Heart left ventricle (tissue), 13 donors: ENCODE results near the gene HOXB3.

Source experiments
- POLR2A ChIP-seq, 2 donors: fragments of 450-650 bp; IDR thresholded peaks; one replicate each; pipeline ENCODE4 v1.6.1; 2017; ENCODE audit warnings: antibody characterized with exemption in 2 of 2, mild to moderate bottlenecking in 2 of 2, moderate library complexity in 2 of 2
- TF ChIP-seq, protein P1 (sequence below), 12 donors: fragments of 200-600 bp; sonication (generic) in 4 of 12; IDR thresholded peaks; one replicate each; pipeline versions ENCODE4 v1.5.0 to v1.8.0; 2018 to 2022; ENCODE audit warnings: antibody characterized with exemption in 12 of 12, mild to moderate bottlenecking in 5 of 12
- donor health status: ischemic (EF 13 %, LVEDD 7.1; RV severe dilation, severe dysfunction).
- donor health status: DM: no; HTN: yes; CAD: no.
- donor health status: DM: no; HTN: no; CAD: no.
- donor health status: ischemic (EF 25% LVEDD 6.9; RV normal size, moderate dysfunction).
- donor health status: ischemic (EF 25% LVEDD 5.7; RV mildly dilated, moderate dysfunction).
- donor health status: ischemic (EF 35%, LVEDD 5.7; RV mildly dilated, moderate dysfunction).
- donor health status: nonischemic (EF 11% LVEDD 7.7; RV severe dilation, severe dysfunction).
- donor health status: DM: yes; HTN: yes; CAD: no.
- donor health status: PGD.
- donor health status: ischemic (EF 29% LVEDD 5.4; RV normal size, mild dysfunction).
- donor health status: nonischemic (EF 23%, LVEDD 6.1; RV moderate dilation, normal function).

DNA sequence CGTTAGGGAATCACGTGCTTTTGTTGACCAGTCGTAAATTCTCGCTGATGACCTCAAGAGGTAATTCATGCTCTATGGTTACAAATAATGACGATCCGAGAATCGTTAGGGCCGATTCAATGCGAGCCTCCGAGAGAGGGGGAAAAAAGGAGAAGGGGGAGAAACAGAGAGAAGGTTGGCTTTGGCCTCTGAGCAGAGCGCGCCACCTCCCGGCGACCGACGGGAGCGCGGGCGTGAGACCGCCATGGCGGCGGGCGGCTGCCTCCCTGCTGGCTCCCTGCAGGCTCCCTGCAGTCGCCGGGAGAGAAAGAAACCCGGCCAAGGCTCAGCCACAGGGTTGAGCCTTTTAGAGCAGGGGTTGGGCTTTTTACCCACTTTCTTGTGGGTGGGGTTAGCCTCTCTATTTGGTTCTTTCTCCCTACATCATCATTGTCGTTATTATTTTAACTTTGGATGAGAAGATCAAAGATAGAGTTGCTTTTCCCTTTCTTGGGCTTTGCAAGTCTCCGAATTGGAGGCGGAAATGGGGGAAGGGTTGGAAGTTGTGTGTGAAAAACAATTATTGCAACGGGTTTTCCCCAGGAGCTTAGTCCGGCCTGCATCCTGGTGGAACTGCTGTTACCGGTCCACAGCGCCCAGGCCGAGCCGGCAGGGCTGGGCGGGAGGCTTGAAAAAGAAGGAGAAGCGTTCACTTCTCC is 3.9 kb upstream of the HOXB3 start:
- no peak for TF ChIP-seq POLR2A (IDR thresholded peaks at IDR 0.05)
- TF ChIP-seq, protein P1, sequence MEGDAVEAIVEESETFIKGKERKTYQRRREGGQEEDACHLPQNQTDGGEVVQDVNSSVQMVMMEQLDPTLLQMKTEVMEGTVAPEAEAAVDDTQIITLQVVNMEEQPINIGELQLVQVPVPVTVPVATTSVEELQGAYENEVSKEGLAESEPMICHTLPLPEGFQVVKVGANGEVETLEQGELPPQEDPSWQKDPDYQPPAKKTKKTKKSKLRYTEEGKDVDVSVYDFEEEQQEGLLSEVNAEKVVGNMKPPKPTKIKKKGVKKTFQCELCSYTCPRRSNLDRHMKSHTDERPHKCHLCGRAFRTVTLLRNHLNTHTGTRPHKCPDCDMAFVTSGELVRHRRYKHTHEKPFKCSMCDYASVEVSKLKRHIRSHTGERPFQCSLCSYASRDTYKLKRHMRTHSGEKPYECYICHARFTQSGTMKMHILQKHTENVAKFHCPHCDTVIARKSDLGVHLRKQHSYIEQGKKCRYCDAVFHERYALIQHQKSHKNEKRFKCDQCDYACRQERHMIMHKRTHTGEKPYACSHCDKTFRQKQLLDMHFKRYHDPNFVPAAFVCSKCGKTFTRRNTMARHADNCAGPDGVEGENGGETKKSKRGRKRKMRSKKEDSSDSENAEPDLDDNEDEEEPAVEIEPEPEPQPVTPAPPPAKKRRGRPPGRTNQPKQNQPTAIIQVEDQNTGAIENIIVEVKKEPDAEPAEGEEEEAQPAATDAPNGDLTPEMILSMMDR (IDR thresholded peaks at IDR 0.05) = peak; percentile 66 to 87 (median 80)
